ENCODE results near the gene CYP27B1. TPM values are rescaled to one million over a fixed set of nuclear protein-coding genes. Genes with fewer than 3 reads are reported as not detected.

CYP27B1 gene
- total RNA-seq, 1 experiment from 2014 or later: 11.6 TPM

GRCh38 chr12:57724936-57725740 is 41.7 kb downstream of the CYP27B1 start:
- H3K9me2 ChIP-seq (ENCODE audit: insufficient read depth): no peaks in the 10 kb centered on the region
- H3K4me2 ChIP-seq (ENCODE audit: low read length): no peak overlapping the region
- H3K9me3 ChIP-seq (ENCODE audit: control insufficient read depth in 1 of 2, insufficient read depth in 1 of 2, low read depth in 1 of 2, low read length in 2 of 2): no peaks in the 10 kb centered on the region
- H3K4me3 ChIP-seq (replicated peaks in 1 of 2; ENCODE audit: low read depth in 1 of 2, low read length in 2 of 2): no peak overlapping the region
- DNase-seq (ENCODE audit: low read depth, low spot score) (no peak), ATAC-seq (no peak)
- no peaks in the 10 kb centered on the region for H4K20me1 ChIP-seq (ENCODE audit: insufficient read depth)
- no peak overlapping the region for H3K27ac ChIP-seq (ENCODE audit: low read depth, low read length)
- H3K79me2 ChIP-seq (ENCODE audit: insufficient read depth, low read length): no peaks in the 10 kb centered on the region
- TF ChIP-seq YY1 (IDR thresholded peaks at IDR 0.05; ENCODE audit: extremely low read depth, insufficient replicate concordance, low read depth, low read length): no peak
- TF ChIP-seq JUND (IDR thresholded peaks at IDR 0.05): no peak
- no peak for TF ChIP-seq SIN3A (IDR thresholded peaks at IDR 0.05; ENCODE audit: low read depth)
- TF ChIP-seq ZNF274 (IDR thresholded peaks at IDR 0.05; ENCODE audit: low read depth, low read length): no peak
- no peak for TF ChIP-seq TCF7L2 (IDR thresholded peaks at IDR 0.05; ENCODE audit: borderline replicate concordance, extremely low read depth, insufficient read depth, insufficient read length)
- TF ChIP-seq ZBTB33 (IDR thresholded peaks at IDR 0.05; ENCODE audit: extremely low read depth, insufficient replicate concordance, low read length): no peak
- no peak for TF ChIP-seq ELF1 (IDR thresholded peaks at IDR 0.05; ENCODE audit: borderline replicate concordance, low read depth)
- no peak for TF ChIP-seq ZFX (IDR thresholded peaks at IDR 0.05)
- no peak for TF ChIP-seq POLR2A (IDR thresholded peaks at IDR 0.05; ENCODE audit: borderline replicate concordance, extremely low read depth, insufficient read depth, insufficient read length)
- no peak for TF ChIP-seq CEBPB (IDR thresholded peaks at IDR 0.05; ENCODE audit: low read depth)
- no peak for TF ChIP-seq FOSL1 (IDR thresholded peaks at IDR 0.05; ENCODE audit: low read depth)
- TF ChIP-seq MAX (IDR thresholded peaks at IDR 0.05): no peak
- TF ChIP-seq EZH2phosphoT487 (IDR thresholded peaks at IDR 0.05; ENCODE audit: borderline replicate concordance): no peak
- TF ChIP-seq EGR1 (IDR thresholded peaks at IDR 0.05; ENCODE audit: low read depth): no peak
- TF ChIP-seq SRF (IDR thresholded peaks at IDR 0.05; ENCODE audit: low read depth): no peak
- TF ChIP-seq, protein P1, sequence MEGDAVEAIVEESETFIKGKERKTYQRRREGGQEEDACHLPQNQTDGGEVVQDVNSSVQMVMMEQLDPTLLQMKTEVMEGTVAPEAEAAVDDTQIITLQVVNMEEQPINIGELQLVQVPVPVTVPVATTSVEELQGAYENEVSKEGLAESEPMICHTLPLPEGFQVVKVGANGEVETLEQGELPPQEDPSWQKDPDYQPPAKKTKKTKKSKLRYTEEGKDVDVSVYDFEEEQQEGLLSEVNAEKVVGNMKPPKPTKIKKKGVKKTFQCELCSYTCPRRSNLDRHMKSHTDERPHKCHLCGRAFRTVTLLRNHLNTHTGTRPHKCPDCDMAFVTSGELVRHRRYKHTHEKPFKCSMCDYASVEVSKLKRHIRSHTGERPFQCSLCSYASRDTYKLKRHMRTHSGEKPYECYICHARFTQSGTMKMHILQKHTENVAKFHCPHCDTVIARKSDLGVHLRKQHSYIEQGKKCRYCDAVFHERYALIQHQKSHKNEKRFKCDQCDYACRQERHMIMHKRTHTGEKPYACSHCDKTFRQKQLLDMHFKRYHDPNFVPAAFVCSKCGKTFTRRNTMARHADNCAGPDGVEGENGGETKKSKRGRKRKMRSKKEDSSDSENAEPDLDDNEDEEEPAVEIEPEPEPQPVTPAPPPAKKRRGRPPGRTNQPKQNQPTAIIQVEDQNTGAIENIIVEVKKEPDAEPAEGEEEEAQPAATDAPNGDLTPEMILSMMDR (IDR thresholded peaks at IDR 0.05 in 2 of 3, conservative IDR thresholded peaks at IDR 0.05 in 1 of 3; ENCODE audit: borderline replicate concordance in 1 of 3, insufficient read depth in 1 of 3, low read depth in 2 of 3, low read length in 2 of 3): no peak
- TF ChIP-seq REST (IDR thresholded peaks at IDR 0.05; ENCODE audit: low read depth): no peak
- TF ChIP-seq CBX3 (IDR thresholded peaks at IDR 0.05; ENCODE audit: low read depth): no peak
- TF ChIP-seq SP1 (IDR thresholded peaks at IDR 0.05; ENCODE audit: low read depth): no peak
- no peak for TF ChIP-seq POLR2AphosphoS5 (IDR thresholded peaks at IDR 0.05; ENCODE audit: low read depth, low read length)
- peaks cover 4% of the 10 kb centered on the region in 2 experiments; a peak in 1 of 4 replicates for H3K36me3 ChIP-seq (ENCODE audit: control insufficient read depth in 1 of 2, insufficient read depth in 2 of 2, low read length in 2 of 2)
- H3K9ac ChIP-seq (ENCODE audit: low read length): no peak overlapping the region
- TSS peak; percentile 26 for BruUV-seq (replicated peaks)
- intact Hi-C loops (cut with micrococcal nuclease): no loop called here
- no peak overlapping the region for H2AFZ ChIP-seq (ENCODE audit: low read depth, low read length, poor library complexity, severe bottlenecking)
- ChIA-PET RAD21 (ENCODE audit: low non-redundant PET in 1 of 2, low total read pairs in 2 of 2, uncharacterized antibody in 2 of 2, unreplicated experiment in 2 of 2) (no interaction called here), POLR2A (interaction anchor here (0.7 to 1.2 kb wide), 3 partner anchors 19 to 660 kb away, joined by 3 to 7 read pairs (median 3); partner anchors contain the start of gene TSPAN31), CTCF (interaction anchor here (1.0 to 3.1 kb wide), 10 partner anchors 15 to 270 kb away, joined by 3 to 15 read pairs (median 5); partner anchors contain the start of genes EEF1AKMT3, INHBE, METTL1 and OS9)
- H3K4me1 ChIP-seq (ENCODE audit: control insufficient read depth in 1 of 2, insufficient read depth in 2 of 2, low read length in 2 of 2): peaks cover 7 to 18% of the 10 kb centered on the region in 2 experiments; a peak in 3 of 4 replicates
- H3K27me3 ChIP-seq (ENCODE audit: insufficient read depth, low read length): no peaks in the 10 kb centered on the region

Measured in HCT116 (cell line).